HEK293 (cell line): ENCODE data around the gene FGF8.
A peak's percentile ranks its signal among the peaks of the same experiment; 100 is the strongest.

Source experiments
- MYNN ChIP-seq: fragments of 450-650 bp; formaldehyde crosslinking; IDR thresholded peaks from 2 replicates; pipeline ENCODE4 v1.5.1; 2016; ENCODE audit warnings: missing biosample characterization, missing genetic modification characterization, borderline replicate concordance
- OSR2 ChIP-seq: fragments of 450-650 bp; formaldehyde crosslinking; IDR thresholded peaks from 2 replicates; pipeline ENCODE4 v1.5.1; 2016; ENCODE audit warnings: missing biosample characterization, missing genetic modification characterization
- PATZ1 ChIP-seq: fragments of 450-650 bp; formaldehyde crosslinking; IDR thresholded peaks from 2 replicates; pipeline ENCODE4 v1.5.1; 2016; ENCODE audit warnings: missing biosample characterization, missing genetic modification characterization
- PRDM10 ChIP-seq: fragments of 450-650 bp; formaldehyde crosslinking; IDR thresholded peaks from 2 replicates; pipeline ENCODE4 v1.5.1; 2016; ENCODE audit warnings: missing biosample characterization, missing genetic modification characterization
- PRDM2 ChIP-seq: fragments of 450-650 bp; formaldehyde crosslinking; IDR thresholded peaks from 2 replicates; pipeline ENCODE4 v1.5.1; 2016; ENCODE audit warnings: missing biosample characterization, missing genetic modification characterization, borderline replicate concordance
- SETDB1 ChIP-seq: IDR thresholded peaks from one replicate; pipeline ENCODE4 v1.6.1; 2017; ENCODE audit warnings: mild to moderate bottlenecking, low read length, moderate library complexity, mixed read lengths; ENCODE audit not compliant: insufficient read length
- ZBTB1 ChIP-seq: fragments of 450-650 bp; formaldehyde crosslinking; IDR thresholded peaks from 2 replicates; pipeline ENCODE4 v1.5.1; 2016; ENCODE audit warnings: missing biosample characterization, missing genetic modification characterization
- ZBTB17 ChIP-seq: fragments of 450-650 bp; formaldehyde crosslinking; IDR thresholded peaks from 2 replicates; pipeline ENCODE4 v1.5.1; 2016; ENCODE audit warnings: missing biosample characterization, missing genetic modification characterization
- ZFP3 ChIP-seq: fragments of 450-650 bp; formaldehyde crosslinking; IDR thresholded peaks from 2 replicates; pipeline ENCODE4 v1.5.1; 2016; ENCODE audit warnings: low read depth, missing biosample characterization, missing genetic modification characterization
- ZFP37 ChIP-seq: fragments of 450-650 bp; formaldehyde crosslinking; IDR thresholded peaks from 2 replicates; pipeline ENCODE4 v1.5.1; 2016; ENCODE audit warnings: missing biosample characterization, missing genetic modification characterization
- ZFP41 ChIP-seq: fragments of 450-650 bp; formaldehyde crosslinking; IDR thresholded peaks from 2 replicates; pipeline ENCODE4 v1.5.1; 2016; ENCODE audit warnings: missing biosample characterization, missing genetic modification characterization, borderline replicate concordance
- ZNF112 ChIP-seq: fragments of 450-650 bp; formaldehyde crosslinking; IDR thresholded peaks from 2 replicates; pipeline ENCODE4 v1.5.0; 2017; ENCODE audit warnings: missing biosample characterization, missing genetic modification characterization
- ZNF138 ChIP-seq: fragments of 450-650 bp; formaldehyde crosslinking; IDR thresholded peaks from 2 replicates; pipeline ENCODE4 v1.5.1; 2016; ENCODE audit warnings: missing biosample characterization, missing genetic modification characterization, borderline replicate concordance
- ZNF157 ChIP-seq: fragments of 450-650 bp; formaldehyde crosslinking; IDR thresholded peaks from 2 replicates; pipeline ENCODE4 v1.5.1; 2016; ENCODE audit warnings: missing biosample characterization, missing genetic modification characterization
- ZNF169 ChIP-seq: fragments of 450-650 bp; formaldehyde crosslinking; IDR thresholded peaks from 2 replicates; pipeline ENCODE4 v1.5.1; 2016; ENCODE audit warnings: missing biosample characterization, missing genetic modification characterization
- ZNF202 ChIP-seq: fragments of 450-650 bp; formaldehyde crosslinking; IDR thresholded peaks from 2 replicates; pipeline ENCODE4 v1.5.1; 2016; ENCODE audit warnings: missing biosample characterization, missing genetic modification characterization, borderline replicate concordance
- ZNF248 ChIP-seq: fragments of 450-650 bp; formaldehyde crosslinking; IDR thresholded peaks from 2 replicates; pipeline ENCODE4 v1.5.1; 2017; ENCODE audit warnings: missing biosample characterization, missing genetic modification characterization
- ZNF404 ChIP-seq: fragments of 450-650 bp; formaldehyde crosslinking; IDR thresholded peaks from 2 replicates; pipeline ENCODE4 v1.5.1; 2017; ENCODE audit warnings: missing biosample characterization, missing genetic modification characterization
- ZNF423 ChIP-seq: fragments of 450-650 bp; formaldehyde crosslinking; IDR thresholded peaks from 2 replicates; pipeline ENCODE4 v1.5.1; 2016; ENCODE audit warnings: missing biosample characterization, missing genetic modification characterization
- ZNF529 ChIP-seq: fragments of 450-650 bp; formaldehyde crosslinking; IDR thresholded peaks from 2 replicates; pipeline ENCODE4 v1.5.1; 2017; ENCODE audit warnings: missing genetic modification characterization, missing biosample characterization; ENCODE audit not compliant: insufficient replicate concordance
- ZNF549 ChIP-seq: fragments of 450-650 bp; IDR thresholded peaks from 2 replicates; pipeline ENCODE4 v1.5.1; 2018; ENCODE audit warnings: missing biosample characterization, missing genetic modification characterization, mild to moderate bottlenecking, inconsistent platforms, moderate library complexity
- ZNF560 ChIP-seq: fragments of 450-650 bp; formaldehyde crosslinking; IDR thresholded peaks from 2 replicates; pipeline ENCODE4 v1.5.1; 2017; ENCODE audit warnings: missing biosample characterization, missing genetic modification characterization, borderline replicate concordance
- ZNF624 ChIP-seq: fragments of 450-650 bp; formaldehyde crosslinking; IDR thresholded peaks from 2 replicates; pipeline ENCODE4 v1.5.1; 2017; ENCODE audit warnings: missing biosample characterization, missing genetic modification characterization
- ZNF76 ChIP-seq: fragments of 450-650 bp; formaldehyde crosslinking; IDR thresholded peaks from 2 replicates; pipeline ENCODE4; 2016; ENCODE audit warnings: low read depth, missing biosample characterization, missing genetic modification characterization, borderline replicate concordance
- ZSCAN5A ChIP-seq: fragments of 450-650 bp; formaldehyde crosslinking; IDR thresholded peaks from 2 replicates; pipeline ENCODE4 v1.5.1; 2016; ENCODE audit warnings: missing biosample characterization, missing genetic modification characterization
- ZXDB ChIP-seq: fragments of 450-650 bp; formaldehyde crosslinking; IDR thresholded peaks from 2 replicates; pipeline ENCODE4 v1.5.1; 2016; ENCODE audit warnings: missing biosample characterization, missing genetic modification characterization

The FGF8 gene

GRCh38 chr10:101782811-101783735 is 7.2 kb upstream of the FGF8 start, which contains the start of gene NPM3 (continued):
- TF ChIP-seq ZNF138 (tag by site-specific recombination) (no peak), ZBTB1 (tag by site-specific recombination) (no peak), ZNF529 (tag by site-specific recombination) (no peak), ZNF76 (tag by site-specific recombination) (peak; percentile 58; the same call in 1 of the 2 replicates), OSR2 (tag by site-specific recombination) (no peak), ZSCAN5A (tag by site-specific recombination) (0 out of 2 replicates have a peak, but pooled peaks have one; percentile 24), ZNF248 (no peak), PRDM10 (peak; percentile 90), ZNF169 (tag by site-specific recombination) (no peak), PRDM2 (no peak), SETDB1 (no peak), ZNF560 (tag by site-specific recombination) (no peak), ZNF112 (tag by site-specific recombination) (no peak), ZNF423 (tag by site-specific recombination) (no peak), ZNF157 (tag by site-specific recombination) (no peak), ZBTB17 (tag by site-specific recombination) (peak; percentile 72; the same call in 1 of the 2 replicates), ZFP37 (no peak; the same call in 1 of the 2 replicates), ZXDB (tag by site-specific recombination) (peak; percentile 84), ZNF549 (tag by site-specific recombination) (no peak), ZNF624 (tag by site-specific recombination) (no peak), PATZ1 (tag by site-specific recombination) (peak; percentile 92; the same call in 1 of the 2 replicates), ZNF202 (tag by site-specific recombination) (no peak), ZFP41 (tag by site-specific recombination) (no peak), ZNF404 (tag by site-specific recombination) (no peak), MYNN (peak; percentile 66; the same call in 1 of the 2 replicates), ZFP3 (no peak)
